Measurements from ENCODE around the gene PLB1.

GRCh38 chr2:28628506-28628905, 132.6 kb downstream of the PLB1 start:
- TF ChIP-seq FOXP2 (optimal IDR thresholded peaks at IDR 0.05; ENCODE audit: control extremely low read depth, extremely low read length, insufficient read depth) (no peak), POLR2AphosphoS5 (IDR thresholded peaks at IDR 0.05; ENCODE audit: borderline replicate concordance, low read depth, low read length) (no peak), EZH2 (IDR thresholded peaks at IDR 0.05) (no peak)
